HepG2 (cell line): ENCODE measurements around the gene SLC13A3. TPM values are rescaled to one million over a fixed set of nuclear protein-coding genes. Genes with fewer than 3 reads are reported as not detected.

ENCODE experiments used
- CENPT ChIP-seq: sonication (generic); formaldehyde crosslinking; IDR thresholded peaks from 2 replicates; pipeline ENCODE4 v1.8.0; 2022; ENCODE audit warnings: low read depth, mild to moderate bottlenecking, moderate library complexity, missing genetic modification reagents
- GATAD1 ChIP-seq: IDR thresholded peaks from 2 replicates; pipeline ENCODE4 v1.6.1; 2016; ENCODE audit warnings: missing genetic modification reagents, missing compliant biosample characterization
- NR2F1 ChIP-seq, 2 experiments: fragments of 450-650 bp in 1 of 2; formaldehyde crosslinking in 1 of 2; IDR thresholded peaks; 2 replicates each; pipeline versions ENCODE4 v1.5.0 to v1.6.1; 2016 to 2020; ENCODE audit warnings: mild to moderate bottlenecking in 1 of 2, missing compliant biosample characterization in 1 of 2, missing genetic modification reagents in 1 of 2, moderate library complexity in 1 of 2
- RARA ChIP-seq: IDR thresholded peaks from 2 replicates; pipeline ENCODE4 v1.6.1; 2016; ENCODE audit warnings: missing genetic modification reagents, missing compliant biosample characterization
- STAG1 ChIP-seq: sonication (generic); formaldehyde crosslinking; IDR thresholded peaks from 2 replicates; pipeline ENCODE4 v1.4.0; 2020; ENCODE audit warnings: missing genetic modification reagents
- ZBTB1 ChIP-seq: sonication (generic); formaldehyde crosslinking; IDR thresholded peaks from 2 replicates; pipeline ENCODE4 v1.4.0; 2020; ENCODE audit warnings: missing genetic modification reagents, borderline replicate concordance
- ZBTB7A ChIP-seq: sonication (generic); formaldehyde crosslinking; IDR thresholded peaks from 2 replicates; pipeline ENCODE4 v1.8.0; 2022; ENCODE audit warnings: mild to moderate bottlenecking, missing genetic modification reagents
- ZNF12 ChIP-seq: sonication (generic); formaldehyde crosslinking; IDR thresholded peaks from 2 replicates; pipeline ENCODE4 v1.5.0; 2020; ENCODE audit warnings: missing genetic modification reagents
- ZNF260 ChIP-seq: sonication (generic); formaldehyde crosslinking; IDR thresholded peaks from 2 replicates; pipeline ENCODE4 v1.4.0; 2020; ENCODE audit warnings: missing genetic modification reagents, low read depth, mild to moderate bottlenecking, borderline replicate concordance
- ZNF550 ChIP-seq: sonication (generic); formaldehyde crosslinking; IDR thresholded peaks from 2 replicates; pipeline ENCODE4 v1.4.0; 2020; ENCODE audit warnings: mild to moderate bottlenecking, missing genetic modification reagents, borderline replicate concordance
- polyA plus RNA-seq, 8 experiments: library from polyadenylated mRNA; depleted of rRNA in 3 of 8; stranded (reverse) in 7 of 8; unstranded in 1 of 8; fragments of >200 nt; fragmentation: Illumina TruSeq in 4 of 8; extraction: Trizol in 4 of 8; gene quantifications; 2 replicates each; pipeline versions ENCODE4 v1.2.1 to v1.2.3, GENCODE V29; 2011 to 2016; ENCODE audit warnings: low read depth in 4 of 8, missing spikeins in 1 of 8, mixed read lengths in 1 of 8; ENCODE audit not compliant: insufficient read depth in 1 of 8
- total RNA-seq, 5 experiments: library from RNA; depleted of rRNA; stranded (reverse); fragments of >200 nt; fragmentation: Illumina TruSeq; extraction: Trizol; gene quantifications; 2 replicates each; pipeline ENCODE4 v1.2.3, GENCODE V29; 2016; ENCODE audit warnings: low read depth in 1 of 5
- TF ChIP-seq, protein P1 (sequence below): sonication (generic); formaldehyde crosslinking; IDR thresholded peaks from 2 replicates; pipeline ENCODE4 v1.4.0; 2020; ENCODE audit warnings: mild to moderate bottlenecking, missing genetic modification reagents
- TF ChIP-seq, protein P2 (sequence below): sonication (generic); formaldehyde crosslinking; IDR thresholded peaks from 2 replicates; pipeline ENCODE4 v1.5.1; 2020; ENCODE audit warnings: mild to moderate bottlenecking, moderate library complexity, missing genetic modification reagents
- TF ChIP-seq, protein P3 (sequence below): sonication (generic); formaldehyde crosslinking; IDR thresholded peaks from 2 replicates; pipeline ENCODE4; 2020; ENCODE audit warnings: missing genetic modification reagents, mild to moderate bottlenecking, borderline replicate concordance
- TF ChIP-seq, protein P4 (sequence below): sonication (generic); formaldehyde crosslinking; IDR thresholded peaks from 2 replicates; pipeline ENCODE4 v1.9.0; 2021; ENCODE audit warnings: missing genetic modification reagents, borderline replicate concordance
- TF ChIP-seq, protein P5 (sequence below): sonication (generic); formaldehyde crosslinking; conservative IDR thresholded peaks from 2 replicates; pipeline ENCODE4 v1.4.0; 2020; ENCODE audit warnings: mild to moderate bottlenecking, missing genetic modification reagents, moderate library complexity

The SLC13A3 gene
- total and polyA plus RNA-seq, 2 of the 13 experiments (the other 11 are each of a cell fraction or from before 2014, with no cell fraction given), result 66.5 to 76.0 TPM

DNA sequence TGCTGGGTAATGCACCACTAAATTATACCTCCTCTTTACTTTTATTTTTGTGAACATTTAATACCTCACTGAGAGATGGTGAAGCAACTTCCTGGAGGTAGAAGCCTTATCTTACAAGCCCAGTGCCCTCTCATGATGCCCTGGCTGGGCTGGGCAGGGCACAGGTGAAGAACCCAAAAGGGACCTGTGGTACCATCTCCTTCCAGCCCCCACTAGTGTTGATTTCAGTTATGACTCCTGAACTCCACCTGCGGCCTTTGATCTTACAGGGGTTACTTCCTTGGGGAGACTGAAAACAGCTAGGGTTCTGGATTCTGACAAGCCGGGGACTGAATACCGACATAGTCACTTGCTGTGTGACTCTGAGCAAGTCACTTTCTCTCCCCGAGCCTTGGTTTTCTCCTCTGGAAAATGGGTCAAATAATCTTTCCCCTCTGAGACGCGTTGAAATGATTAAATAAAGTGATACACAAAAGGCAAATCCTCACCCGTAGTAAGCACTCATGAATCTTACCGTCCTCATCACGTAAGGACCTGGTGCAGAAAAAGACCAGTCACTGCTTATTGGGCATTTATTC lies 1.2 kb downstream of the SLC13A3 start (continued):
- TF ChIP-seq ZBTB1 (CRISPR knock-in tag), result no peak
- TF ChIP-seq ZNF12 (CRISPR knock-in tag), result no peak
- TF ChIP-seq RARA (CRISPR knock-in tag), result 0 out of 2 replicates have a peak, but pooled peaks have one; percentile 5
- TF ChIP-seq ZBTB7A (CRISPR knock-in tag), result no peak
- no peak for TF ChIP-seq ZNF550
- TF ChIP-seq GATAD1 (CRISPR knock-in tag), result 0 out of 2 replicates have a peak, but pooled peaks have one; percentile 27
- TF ChIP-seq NR2F1 (CRISPR knock-in tag; IDR thresholded peaks at IDR 0.05), result peak in 1 of 2 experiments; percentile 36; a peak in 1 of 4 replicates
- TF ChIP-seq, protein P1, sequence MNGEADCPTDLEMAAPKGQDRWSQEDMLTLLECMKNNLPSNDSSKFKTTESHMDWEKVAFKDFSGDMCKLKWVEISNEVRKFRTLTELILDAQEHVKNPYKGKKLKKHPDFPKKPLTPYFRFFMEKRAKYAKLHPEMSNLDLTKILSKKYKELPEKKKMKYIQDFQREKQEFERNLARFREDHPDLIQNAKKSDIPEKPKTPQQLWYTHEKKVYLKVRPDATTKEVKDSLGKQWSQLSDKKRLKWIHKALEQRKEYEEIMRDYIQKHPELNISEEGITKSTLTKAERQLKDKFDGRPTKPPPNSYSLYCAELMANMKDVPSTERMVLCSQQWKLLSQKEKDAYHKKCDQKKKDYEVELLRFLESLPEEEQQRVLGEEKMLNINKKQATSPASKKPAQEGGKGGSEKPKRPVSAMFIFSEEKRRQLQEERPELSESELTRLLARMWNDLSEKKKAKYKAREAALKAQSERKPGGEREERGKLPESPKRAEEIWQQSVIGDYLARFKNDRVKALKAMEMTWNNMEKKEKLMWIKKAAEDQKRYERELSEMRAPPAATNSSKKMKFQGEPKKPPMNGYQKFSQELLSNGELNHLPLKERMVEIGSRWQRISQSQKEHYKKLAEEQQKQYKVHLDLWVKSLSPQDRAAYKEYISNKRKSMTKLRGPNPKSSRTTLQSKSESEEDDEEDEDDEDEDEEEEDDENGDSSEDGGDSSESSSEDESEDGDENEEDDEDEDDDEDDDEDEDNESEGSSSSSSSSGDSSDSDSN (CRISPR knock-in tag), result no peak
- TF ChIP-seq, protein P2, sequence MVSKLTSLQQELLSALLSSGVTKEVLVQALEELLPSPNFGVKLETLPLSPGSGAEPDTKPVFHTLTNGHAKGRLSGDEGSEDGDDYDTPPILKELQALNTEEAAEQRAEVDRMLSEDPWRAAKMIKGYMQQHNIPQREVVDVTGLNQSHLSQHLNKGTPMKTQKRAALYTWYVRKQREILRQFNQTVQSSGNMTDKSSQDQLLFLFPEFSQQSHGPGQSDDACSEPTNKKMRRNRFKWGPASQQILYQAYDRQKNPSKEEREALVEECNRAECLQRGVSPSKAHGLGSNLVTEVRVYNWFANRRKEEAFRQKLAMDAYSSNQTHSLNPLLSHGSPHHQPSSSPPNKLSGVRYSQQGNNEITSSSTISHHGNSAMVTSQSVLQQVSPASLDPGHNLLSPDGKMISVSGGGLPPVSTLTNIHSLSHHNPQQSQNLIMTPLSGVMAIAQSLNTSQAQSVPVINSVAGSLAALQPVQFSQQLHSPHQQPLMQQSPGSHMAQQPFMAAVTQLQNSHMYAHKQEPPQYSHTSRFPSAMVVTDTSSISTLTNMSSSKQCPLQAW, result no peak
- no peak for TF ChIP-seq CENPT
- TF ChIP-seq ZNF260 (CRISPR knock-in tag), result no peak
- TF ChIP-seq STAG1 (CRISPR knock-in tag), result peak; percentile 30; the same call in 1 of the 2 replicates
- TF ChIP-seq, protein P3, sequence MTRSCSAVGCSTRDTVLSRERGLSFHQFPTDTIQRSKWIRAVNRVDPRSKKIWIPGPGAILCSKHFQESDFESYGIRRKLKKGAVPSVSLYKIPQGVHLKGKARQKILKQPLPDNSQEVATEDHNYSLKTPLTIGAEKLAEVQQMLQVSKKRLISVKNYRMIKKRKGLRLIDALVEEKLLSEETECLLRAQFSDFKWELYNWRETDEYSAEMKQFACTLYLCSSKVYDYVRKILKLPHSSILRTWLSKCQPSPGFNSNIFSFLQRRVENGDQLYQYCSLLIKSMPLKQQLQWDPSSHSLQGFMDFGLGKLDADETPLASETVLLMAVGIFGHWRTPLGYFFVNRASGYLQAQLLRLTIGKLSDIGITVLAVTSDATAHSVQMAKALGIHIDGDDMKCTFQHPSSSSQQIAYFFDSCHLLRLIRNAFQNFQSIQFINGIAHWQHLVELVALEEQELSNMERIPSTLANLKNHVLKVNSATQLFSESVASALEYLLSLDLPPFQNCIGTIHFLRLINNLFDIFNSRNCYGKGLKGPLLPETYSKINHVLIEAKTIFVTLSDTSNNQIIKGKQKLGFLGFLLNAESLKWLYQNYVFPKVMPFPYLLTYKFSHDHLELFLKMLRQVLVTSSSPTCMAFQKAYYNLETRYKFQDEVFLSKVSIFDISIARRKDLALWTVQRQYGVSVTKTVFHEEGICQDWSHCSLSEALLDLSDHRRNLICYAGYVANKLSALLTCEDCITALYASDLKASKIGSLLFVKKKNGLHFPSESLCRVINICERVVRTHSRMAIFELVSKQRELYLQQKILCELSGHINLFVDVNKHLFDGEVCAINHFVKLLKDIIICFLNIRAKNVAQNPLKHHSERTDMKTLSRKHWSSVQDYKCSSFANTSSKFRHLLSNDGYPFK, result no peak
- TF ChIP-seq, protein P4, sequence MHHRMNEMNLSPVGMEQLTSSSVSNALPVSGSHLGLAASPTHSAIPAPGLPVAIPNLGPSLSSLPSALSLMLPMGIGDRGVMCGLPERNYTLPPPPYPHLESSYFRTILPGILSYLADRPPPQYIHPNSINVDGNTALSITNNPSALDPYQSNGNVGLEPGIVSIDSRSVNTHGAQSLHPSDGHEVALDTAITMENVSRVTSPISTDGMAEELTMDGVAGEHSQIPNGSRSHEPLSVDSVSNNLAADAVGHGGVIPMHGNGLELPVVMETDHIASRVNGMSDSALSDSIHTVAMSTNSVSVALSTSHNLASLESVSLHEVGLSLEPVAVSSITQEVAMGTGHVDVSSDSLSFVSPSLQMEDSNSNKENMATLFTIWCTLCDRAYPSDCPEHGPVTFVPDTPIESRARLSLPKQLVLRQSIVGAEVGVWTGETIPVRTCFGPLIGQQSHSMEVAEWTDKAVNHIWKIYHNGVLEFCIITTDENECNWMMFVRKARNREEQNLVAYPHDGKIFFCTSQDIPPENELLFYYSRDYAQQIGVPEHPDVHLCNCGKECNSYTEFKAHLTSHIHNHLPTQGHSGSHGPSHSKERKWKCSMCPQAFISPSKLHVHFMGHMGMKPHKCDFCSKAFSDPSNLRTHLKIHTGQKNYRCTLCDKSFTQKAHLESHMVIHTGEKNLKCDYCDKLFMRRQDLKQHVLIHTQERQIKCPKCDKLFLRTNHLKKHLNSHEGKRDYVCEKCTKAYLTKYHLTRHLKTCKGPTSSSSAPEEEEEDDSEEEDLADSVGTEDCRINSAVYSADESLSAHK (CRISPR knock-in tag), result peak; percentile 96
- TF ChIP-seq, protein P5, sequence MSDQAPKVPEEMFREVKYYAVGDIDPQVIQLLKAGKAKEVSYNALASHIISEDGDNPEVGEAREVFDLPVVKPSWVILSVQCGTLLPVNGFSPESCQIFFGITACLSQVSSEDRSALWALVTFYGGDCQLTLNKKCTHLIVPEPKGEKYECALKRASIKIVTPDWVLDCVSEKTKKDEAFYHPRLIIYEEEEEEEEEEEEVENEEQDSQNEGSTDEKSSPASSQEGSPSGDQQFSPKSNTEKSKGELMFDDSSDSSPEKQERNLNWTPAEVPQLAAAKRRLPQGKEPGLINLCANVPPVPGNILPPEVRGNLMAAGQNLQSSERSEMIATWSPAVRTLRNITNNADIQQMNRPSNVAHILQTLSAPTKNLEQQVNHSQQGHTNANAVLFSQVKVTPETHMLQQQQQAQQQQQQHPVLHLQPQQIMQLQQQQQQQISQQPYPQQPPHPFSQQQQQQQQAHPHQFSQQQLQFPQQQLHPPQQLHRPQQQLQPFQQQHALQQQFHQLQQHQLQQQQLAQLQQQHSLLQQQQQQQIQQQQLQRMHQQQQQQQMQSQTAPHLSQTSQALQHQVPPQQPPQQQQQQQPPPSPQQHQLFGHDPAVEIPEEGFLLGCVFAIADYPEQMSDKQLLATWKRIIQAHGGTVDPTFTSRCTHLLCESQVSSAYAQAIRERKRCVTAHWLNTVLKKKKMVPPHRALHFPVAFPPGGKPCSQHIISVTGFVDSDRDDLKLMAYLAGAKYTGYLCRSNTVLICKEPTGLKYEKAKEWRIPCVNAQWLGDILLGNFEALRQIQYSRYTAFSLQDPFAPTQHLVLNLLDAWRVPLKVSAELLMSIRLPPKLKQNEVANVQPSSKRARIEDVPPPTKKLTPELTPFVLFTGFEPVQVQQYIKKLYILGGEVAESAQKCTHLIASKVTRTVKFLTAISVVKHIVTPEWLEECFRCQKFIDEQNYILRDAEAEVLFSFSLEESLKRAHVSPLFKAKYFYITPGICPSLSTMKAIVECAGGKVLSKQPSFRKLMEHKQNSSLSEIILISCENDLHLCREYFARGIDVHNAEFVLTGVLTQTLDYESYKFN (CRISPR knock-in tag), result peak; percentile 38
